Thyroid gland (tissue), 4 donors: ENCODE data around the gene MAP7D3. TPM values are rescaled to one million over a fixed set of nuclear protein-coding genes. Genes with fewer than 3 reads are reported as not detected.
A peak's percentile ranks its signal among the peaks of the same experiment; 100 is the strongest.

ENCODE experiments used
- DNase-seq, 2 donors: peaks; one replicate each; pipeline ENCODE4 v3.0.0-alpha.2; 2019
- H3K27ac ChIP-seq, 3 donors: fragments of 200-600 bp; sonication (generic); 1 replicate in 2 of 3; 2 replicates in 1 of 3; pipeline ENCODE4 v1.5.1; 2016 to 2019; ENCODE audit warnings: mild to moderate bottlenecking in 1 of 3, moderate library complexity in 1 of 3
- H3K27me3 ChIP-seq: fragments of 200-600 bp; sonication (generic); one replicate; pipeline ENCODE4 v1.5.1; 2019
- H3K36me3 ChIP-seq, 2 donors: fragments of 200-600 bp; sonication (generic); one replicate each; pipeline ENCODE4 v1.5.1; 2016 to 2019
- H3K4me1 ChIP-seq, 2 donors: fragments of 200-600 bp; sonication (generic); one replicate each; pipeline ENCODE4 v1.5.1; 2017 to 2019
- H3K4me3 ChIP-seq, 3 donors: fragments of 200-600 bp; sonication (generic); replicated peaks in 1 of 3; 1 replicate in 2 of 3; 2 replicates in 1 of 3; pipeline ENCODE4 v1.5.1; 2016; ENCODE audit warnings: mild to moderate bottlenecking in 1 of 3
- H3K9me3 ChIP-seq: fragments of 200-600 bp; sonication (generic); one replicate; pipeline ENCODE4 v1.5.1; 2017
- POLR2A ChIP-seq, 2 donors: fragments of 450-650 bp; IDR thresholded peaks; one replicate each; pipeline ENCODE4 v1.6.1; 2017; ENCODE audit warnings: antibody characterized with exemption in 2 of 2, mild to moderate bottlenecking in 2 of 2, moderate library complexity in 1 of 2
- WGBS, 2 donors: methylation state at CpG; one replicate each; pipeline ENCODE4 v1.1.5; 2017; 5-methylcytosine and 5-hydroxymethylcytosine counted together
- intact Hi-C: fragments of 100-400 bp; cut with DNase I; formaldehyde crosslinking; loops from one replicate; pipeline ENCODE4 v1.15.1; 2023
- total RNA-seq, 4 donors: library from RNA; depleted of rRNA; stranded (reverse); fragments of >200 nt; gene quantifications; one replicate each; pipeline ENCODE4 v1.2.3, GENCODE V29; 2016
- TF ChIP-seq, protein P1 (sequence below), 6 experiments: fragments of 200-600 bp in 3 of 6; fragments of 450-650 bp in 3 of 6; sonication (generic) in 3 of 6; IDR thresholded peaks; one replicate each; pipeline ENCODE4 v1.5.1; 2016 to 2019; ENCODE audit warnings: antibody characterized with exemption in 6 of 6, mild to moderate bottlenecking in 2 of 6, inconsistent platforms in 1 of 6, moderate library complexity in 1 of 6

MAP7D3 gene
- total RNA-seq, 4 donors from 2014 or later: 13.8 to 22.2 (median 14.6) TPM

- no peaks in the 10 kb centered on the region for H3K9me3 ChIP-seq
- no peak for TF ChIP-seq POLR2A (IDR thresholded peaks at IDR 0.05)
- TF ChIP-seq, protein P1, sequence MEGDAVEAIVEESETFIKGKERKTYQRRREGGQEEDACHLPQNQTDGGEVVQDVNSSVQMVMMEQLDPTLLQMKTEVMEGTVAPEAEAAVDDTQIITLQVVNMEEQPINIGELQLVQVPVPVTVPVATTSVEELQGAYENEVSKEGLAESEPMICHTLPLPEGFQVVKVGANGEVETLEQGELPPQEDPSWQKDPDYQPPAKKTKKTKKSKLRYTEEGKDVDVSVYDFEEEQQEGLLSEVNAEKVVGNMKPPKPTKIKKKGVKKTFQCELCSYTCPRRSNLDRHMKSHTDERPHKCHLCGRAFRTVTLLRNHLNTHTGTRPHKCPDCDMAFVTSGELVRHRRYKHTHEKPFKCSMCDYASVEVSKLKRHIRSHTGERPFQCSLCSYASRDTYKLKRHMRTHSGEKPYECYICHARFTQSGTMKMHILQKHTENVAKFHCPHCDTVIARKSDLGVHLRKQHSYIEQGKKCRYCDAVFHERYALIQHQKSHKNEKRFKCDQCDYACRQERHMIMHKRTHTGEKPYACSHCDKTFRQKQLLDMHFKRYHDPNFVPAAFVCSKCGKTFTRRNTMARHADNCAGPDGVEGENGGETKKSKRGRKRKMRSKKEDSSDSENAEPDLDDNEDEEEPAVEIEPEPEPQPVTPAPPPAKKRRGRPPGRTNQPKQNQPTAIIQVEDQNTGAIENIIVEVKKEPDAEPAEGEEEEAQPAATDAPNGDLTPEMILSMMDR (IDR thresholded peaks at IDR 0.05): no peak
- no peak for DNase-seq
- H3K4me3 ChIP-seq: no peak overlapping the region
- intact Hi-C loops: no loop called here
- H3K4me1 ChIP-seq: peaks cover 0 to 29% of the 10 kb centered on the region in 2 donors
- H3K27ac ChIP-seq: peak overlapping the region in 1 of 3 donors; percentile 32
- no peaks in the 10 kb centered on the region for H3K36me3 ChIP-seq
- no peaks in the 10 kb centered on the region for H3K27me3 ChIP-seq
Observed at GRCh38 chrX:136260776-136261175, 9.6 kb upstream of the MAP7D3 start.

DNA sequence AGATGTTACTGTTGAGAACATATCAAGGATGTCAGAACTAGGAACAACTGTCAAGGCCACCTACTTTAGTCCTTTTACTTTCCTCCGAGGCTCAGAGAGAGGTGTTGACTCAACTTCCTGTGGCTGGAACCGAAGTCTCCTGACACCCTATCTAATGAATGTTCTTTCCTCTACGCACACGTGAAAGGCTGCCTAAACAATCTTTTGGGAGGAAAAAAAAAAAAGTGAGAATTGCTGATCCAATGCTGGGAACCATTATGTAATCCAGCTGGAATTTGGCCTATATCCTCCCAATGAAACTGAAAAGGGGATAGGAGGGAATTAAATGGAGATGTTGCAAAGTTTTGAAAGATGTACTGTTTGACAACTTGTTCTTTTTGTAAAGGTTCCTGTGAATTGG is 8.3 kb upstream of the MAP7D3 start:
- no peaks in the 10 kb centered on the region for H3K27me3 ChIP-seq
- no peak for DNase-seq
- TF ChIP-seq, protein P1 (IDR thresholded peaks at IDR 0.05): no peak
- TF ChIP-seq POLR2A (IDR thresholded peaks at IDR 0.05): no peak
- peaks cover 0 to 29% of the 10 kb centered on the region in 2 donors for H3K4me1 ChIP-seq
- H3K4me3 ChIP-seq: no peak overlapping the region
- H3K36me3 ChIP-seq: no peaks in the 10 kb centered on the region
- peak overlapping the region; percentile 19 to 38 (median 32) for H3K27ac ChIP-seq
- 28 to 49% methylated on average over 4 of the region's 4 CpGs for WGBS, 2 donors
- H3K9me3 ChIP-seq: no peaks in the 10 kb centered on the region
- intact Hi-C loops: no loop called here

GRCh38 chrX:136258951-136259350 is 7.8 kb upstream of the MAP7D3 start:
- peak; percentile 11 to 15 for DNase-seq
- intact Hi-C loops: no loop called here
- no peaks in the 10 kb centered on the region for H3K36me3 ChIP-seq
- peak overlapping the region; percentile 19 to 38 (median 32) for H3K27ac ChIP-seq
- H3K4me3 ChIP-seq: no peak overlapping the region
- H3K9me3 ChIP-seq: no peaks in the 10 kb centered on the region
- no peaks in the 10 kb centered on the region for H3K27me3 ChIP-seq
- peaks cover 0 to 29% of the 10 kb centered on the region in 2 donors for H3K4me1 ChIP-seq
- WGBS, 2 donors: 42 to 50% methylated on average over 1 of the region's 1 CpG
- TF ChIP-seq, protein P1 (IDR thresholded peaks at IDR 0.05): no peak
- no peak for TF ChIP-seq POLR2A (IDR thresholded peaks at IDR 0.05)

DNA sequence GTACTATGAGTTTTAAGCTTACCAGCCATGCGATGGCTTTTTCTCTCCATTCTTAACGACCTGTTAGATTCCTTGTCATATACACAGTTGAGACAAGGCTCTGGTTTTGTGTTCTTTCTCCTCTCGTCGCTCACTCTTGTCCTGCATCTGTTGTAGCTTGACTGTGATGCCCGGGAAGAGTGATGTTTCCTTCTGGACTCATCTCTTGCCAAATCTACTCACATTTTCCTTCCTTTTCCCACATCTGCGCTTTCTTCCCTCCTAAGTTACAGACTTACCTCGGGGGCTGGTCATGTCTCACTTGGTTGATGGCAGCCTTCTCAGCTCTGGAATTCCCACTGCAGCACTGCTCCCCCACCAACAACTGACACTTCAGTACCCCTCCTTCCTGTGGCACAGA is 4.8 kb upstream of the MAP7D3 start:
- peak overlapping the region in 1 of 3 donors; percentile 21 for H3K27ac ChIP-seq
- intact Hi-C loops: no loop called here
- H3K4me3 ChIP-seq: no peak overlapping the region
- H3K9me3 ChIP-seq: no peaks in the 10 kb centered on the region
- 44 to 56% methylated on average over 7 of the region's 7 CpGs for WGBS, 2 donors
- TF ChIP-seq, protein P1 (IDR thresholded peaks at IDR 0.05): no peak
- no peak for TF ChIP-seq POLR2A (IDR thresholded peaks at IDR 0.05)
- H3K4me1 ChIP-seq: peaks cover 0 to 14% of the 10 kb centered on the region in 2 donors
- no peaks in the 10 kb centered on the region for H3K27me3 ChIP-seq
- no peaks in the 10 kb centered on the region for H3K36me3 ChIP-seq
- no peak for DNase-seq

DNA sequence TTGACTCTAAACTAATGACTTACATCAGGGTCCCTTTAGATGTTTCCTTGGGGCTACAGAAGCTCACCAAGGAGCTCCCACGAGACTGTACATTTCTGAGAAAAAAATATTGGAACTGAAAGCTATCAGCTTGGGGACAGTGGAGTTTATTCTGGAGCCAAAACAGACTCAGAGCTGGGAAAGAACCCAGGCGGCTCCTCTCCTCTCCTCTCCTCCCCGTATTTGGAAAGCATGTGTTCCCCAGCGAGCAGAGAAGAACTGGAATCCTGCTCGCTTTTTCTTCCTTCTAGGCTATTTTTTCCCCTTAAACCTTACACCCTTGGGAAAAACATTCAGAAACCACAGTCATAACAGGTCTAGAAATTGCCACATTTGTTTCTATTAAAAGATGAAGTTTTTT is 4.3 kb upstream of the MAP7D3 start:
- DNase-seq: no peak
- TF ChIP-seq POLR2A (IDR thresholded peaks at IDR 0.05): no peak
- TF ChIP-seq, protein P1 (IDR thresholded peaks at IDR 0.05): no peak
- Histone ChIP-seq H3K9me3 (no peaks in the 10 kb centered on the region), H3K4me3 (no peak overlapping the region), H3K36me3 (no peaks in the 10 kb centered on the region), H3K4me1 (peaks cover 0 to 13% of the 10 kb centered on the region in 2 donors), H3K27ac (peak overlapping the region in 1 of 3 donors; percentile 21), H3K27me3 (no peaks in the 10 kb centered on the region)
- intact Hi-C loops: no loop called here
- 57 to 75% methylated on average over 5 of the region's 5 CpGs for WGBS, 2 donors
